ENCODE data around the gene SPIRE2. TPM values are rescaled to one million over a fixed set of nuclear protein-coding genes. Genes with fewer than 3 reads are reported as not detected.

Gene SPIRE2
- total and polyA plus RNA-seq, 9 of the 15 experiments (the other 6 are each of a cell fraction or from before 2014, with no cell fraction given) = 0.70 to 7.5 (median 4.6) TPM

DNA sequence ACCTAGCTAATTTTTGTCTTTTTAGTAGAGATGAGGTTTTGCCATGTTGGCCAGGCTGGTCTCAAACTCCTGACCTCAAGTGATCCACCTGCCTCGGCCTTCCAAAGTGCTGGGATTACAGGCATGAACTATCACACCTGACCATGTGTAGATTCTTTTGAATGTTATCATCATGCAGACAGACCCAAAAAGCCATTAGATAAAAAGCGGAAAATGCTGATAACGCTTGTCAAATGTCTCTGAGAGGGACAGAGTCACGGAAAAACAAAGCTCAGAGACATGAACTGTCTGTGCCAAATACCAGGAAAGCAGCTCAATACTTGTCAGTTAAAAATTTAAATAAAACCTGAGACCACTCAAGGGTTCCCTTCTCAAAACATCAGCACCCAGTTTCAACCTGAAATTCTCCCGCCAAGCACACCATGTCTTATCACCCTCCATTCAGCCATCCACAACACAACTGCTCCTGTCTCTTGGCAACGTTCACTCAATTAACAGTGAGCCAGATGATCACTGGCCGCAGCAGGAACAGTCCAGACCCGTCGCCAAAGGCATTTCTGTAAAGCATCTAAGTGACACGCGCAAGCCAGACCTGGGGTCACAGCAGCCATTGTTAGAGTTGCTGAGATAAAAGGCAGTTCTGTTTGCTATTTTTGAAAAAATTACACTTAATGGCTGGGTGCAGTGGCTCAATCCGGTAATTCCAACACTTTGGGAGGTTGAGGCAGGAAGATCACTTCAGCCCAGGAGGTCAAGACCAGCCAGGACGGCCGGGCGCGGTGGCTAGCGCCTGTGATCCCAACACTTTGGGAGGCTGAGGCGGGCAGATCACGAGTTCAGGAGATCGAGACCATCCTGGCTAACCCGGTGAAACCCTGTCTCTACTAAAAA lies 41.6 kb upstream of the SPIRE2 start:
- H4K20me1 ChIP-seq (replicated peaks; ENCODE audit: control insufficient read depth, insufficient read depth, low read length) = peaks cover 4% of the 10 kb centered on the region; the same call in 1 of the 2 replicates
- POLR2A ChIA-PET = no interaction called here
- TF ChIP-seq, protein P1, sequence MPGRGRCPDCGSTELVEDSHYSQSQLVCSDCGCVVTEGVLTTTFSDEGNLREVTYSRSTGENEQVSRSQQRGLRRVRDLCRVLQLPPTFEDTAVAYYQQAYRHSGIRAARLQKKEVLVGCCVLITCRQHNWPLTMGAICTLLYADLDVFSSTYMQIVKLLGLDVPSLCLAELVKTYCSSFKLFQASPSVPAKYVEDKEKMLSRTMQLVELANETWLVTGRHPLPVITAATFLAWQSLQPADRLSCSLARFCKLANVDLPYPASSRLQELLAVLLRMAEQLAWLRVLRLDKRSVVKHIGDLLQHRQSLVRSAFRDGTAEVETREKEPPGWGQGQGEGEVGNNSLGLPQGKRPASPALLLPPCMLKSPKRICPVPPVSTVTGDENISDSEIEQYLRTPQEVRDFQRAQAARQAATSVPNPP (IDR thresholded peaks at IDR 0.05; ENCODE audit: borderline replicate concordance, insufficient read depth, insufficient read length) = no peak
- TF ChIP-seq BCL6 (CRISPR knock-in tag; IDR thresholded peaks at IDR 0.05) = no peak
- TF ChIP-seq MTA2 (IDR thresholded peaks at IDR 0.05; ENCODE audit: low read depth) = peak; percentile 72
- no peak for TF ChIP-seq SRSF9 (IDR thresholded peaks at IDR 0.05; ENCODE audit: borderline replicate concordance, low read depth, low read length)
- TF ChIP-seq, protein P2, sequence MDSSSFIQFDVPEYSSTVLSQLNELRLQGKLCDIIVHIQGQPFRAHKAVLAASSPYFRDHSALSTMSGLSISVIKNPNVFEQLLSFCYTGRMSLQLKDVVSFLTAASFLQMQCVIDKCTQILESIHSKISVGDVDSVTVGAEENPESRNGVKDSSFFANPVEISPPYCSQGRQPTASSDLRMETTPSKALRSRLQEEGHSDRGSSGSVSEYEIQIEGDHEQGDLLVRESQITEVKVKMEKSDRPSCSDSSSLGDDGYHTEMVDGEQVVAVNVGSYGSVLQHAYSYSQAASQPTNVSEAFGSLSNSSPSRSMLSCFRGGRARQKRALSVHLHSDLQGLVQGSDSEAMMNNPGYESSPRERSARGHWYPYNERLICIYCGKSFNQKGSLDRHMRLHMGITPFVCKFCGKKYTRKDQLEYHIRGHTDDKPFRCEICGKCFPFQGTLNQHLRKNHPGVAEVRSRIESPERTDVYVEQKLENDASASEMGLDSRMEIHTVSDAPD (CRISPR knock-in tag; IDR thresholded peaks at IDR 0.05) = no peak
- no peak for TF ChIP-seq PTBP1 (IDR thresholded peaks at IDR 0.05; ENCODE audit: low read depth, low read length)
- no peak for TF ChIP-seq POLR2B (IDR thresholded peaks at IDR 0.05; ENCODE audit: low read depth, partially characterized antibody)
- no peak for TF ChIP-seq ZSCAN32 (CRISPR knock-in tag; IDR thresholded peaks at IDR 0.05)
- TF ChIP-seq KLF1 (tag; IDR thresholded peaks at IDR 0.05) = no peak
- no peak for TF ChIP-seq MAFF (IDR thresholded peaks at IDR 0.05; ENCODE audit: low read length)
- no peak for TF ChIP-seq KHSRP (IDR thresholded peaks at IDR 0.05)
- peak; percentile 54; the same call in 1 of the 2 replicates for TF ChIP-seq LEF1 (IDR thresholded peaks at IDR 0.05)
- no peak for TF ChIP-seq DDX20 (tag; IDR thresholded peaks at IDR 0.05; ENCODE audit: low read depth)
- TF ChIP-seq RB1 (IDR thresholded peaks at IDR 0.05; ENCODE audit: low read depth) = no peak
- no peak for TF ChIP-seq JUN (IDR thresholded peaks at IDR 0.05; ENCODE audit: borderline replicate concordance, low read depth, low read length)
- no peak for TF ChIP-seq JUN (CRISPR knock-in tag; IDR thresholded peaks at IDR 0.05; ENCODE audit: borderline replicate concordance)
- no peak for TF ChIP-seq GABPA (tag; conservative IDR thresholded peaks at IDR 0.05; ENCODE audit: low read depth)
- no peak for TF ChIP-seq SAFB2 (IDR thresholded peaks at IDR 0.05; ENCODE audit: borderline replicate concordance, low read depth, low read length, severe bottlenecking)

More for the DNA sequence above, 41.6 kb upstream of the SPIRE2 start:
- H3K9me3 ChIP-seq (replicated peaks; ENCODE audit: control insufficient read depth, insufficient read depth, low read depth, low read length) = no peaks in the 10 kb centered on the region
- peaks cover 94% of the 10 kb centered on the region; the same call in 2 of the 3 replicates for H3K36me3 ChIP-seq (ENCODE audit: control insufficient read depth, insufficient read depth, low read length)
- H3K9ac ChIP-seq (ENCODE audit: insufficient read depth in 1 of 2, low read depth in 2 of 2, low read length in 2 of 2) = peak overlapping the region in 1 of 2 experiments; percentile 68; a peak in 2 of 4 replicates
- peak overlapping the region; percentile 4; the same call in 1 of the 2 replicates for H3K4me2 ChIP-seq (ENCODE audit: insufficient read depth, low read length)
- peaks cover 6 to 9% of the 10 kb centered on the region in 2 experiments; a peak in 4 of 5 replicates for H3K4me1 ChIP-seq (replicated peaks in 1 of 2; ENCODE audit: control insufficient read depth in 2 of 2, insufficient read depth in 2 of 2, low read length in 2 of 2)
- H3K27ac ChIP-seq (ENCODE audit: extremely low read depth, low read depth, low read length) = peak overlapping the region; percentile 56; the same call in 2 of the 3 replicates
- TSS peak; percentile 20 for BruUV-seq (replicated peaks)
- no peak overlapping the region for H2AFZ ChIP-seq (ENCODE audit: low read depth, low read length)
- ATAC-seq = peak; percentile 74
- DNase-seq (ENCODE audit: extremely low read depth in 1 of 4, low spot score in 3 of 4) = peak in 2 of 4 experiments; percentile 11 to 47
- intact Hi-C loops (cut with micrococcal nuclease) (no loop called here), in situ Hi-C loops (cut with MboI) (no loop called here)
- CTCF ChIA-PET (ENCODE audit: low intra/inter-chr PET ratio) = no interaction called here
- peak; percentile 54 for FAIRE-seq
- WGBS (ENCODE audit: insufficient coverage, low coverage, missing lambda C conversion rate) = 56% methylated on average over 17 of the region's 21 CpGs
- H3K9me1 ChIP-seq (ENCODE audit: control insufficient read depth, insufficient read depth, low read length) = no peaks in the 10 kb centered on the region
- H3K4me3 ChIP-seq = no peak overlapping the region
- H3K79me2 ChIP-seq (ENCODE audit: control insufficient read depth, insufficient read depth, low read length) = no peaks in the 10 kb centered on the region; the same call in 2 of the 3 replicates
- H3K27me3 ChIP-seq (ENCODE audit: control insufficient read depth in 2 of 2, insufficient read depth in 2 of 2, low read length in 2 of 2) = no peaks in the 10 kb centered on the region

All from K562 (cell line).